Activated CD8-positive, alpha-beta memory T cell treated with anti-CD3 and anti-CD28 coated beads, Interleukin-2, amount 50 U/mL, for 24 hours (primary cell): ENCODE results near the gene ZMYM3.
"Not testable (repeated sequence)": the region's sequence is repeated elsewhere in the genome, so short reads cannot be mapped to it uniquely, and the experiment has no call there.

Experiments
- DNase-seq: peaks from one replicate; pipeline ENCODE4 v3.0.0-alpha.2; 2020; ENCODE audit errors: extremely low read depth

Gene ZMYM3

DNA sequence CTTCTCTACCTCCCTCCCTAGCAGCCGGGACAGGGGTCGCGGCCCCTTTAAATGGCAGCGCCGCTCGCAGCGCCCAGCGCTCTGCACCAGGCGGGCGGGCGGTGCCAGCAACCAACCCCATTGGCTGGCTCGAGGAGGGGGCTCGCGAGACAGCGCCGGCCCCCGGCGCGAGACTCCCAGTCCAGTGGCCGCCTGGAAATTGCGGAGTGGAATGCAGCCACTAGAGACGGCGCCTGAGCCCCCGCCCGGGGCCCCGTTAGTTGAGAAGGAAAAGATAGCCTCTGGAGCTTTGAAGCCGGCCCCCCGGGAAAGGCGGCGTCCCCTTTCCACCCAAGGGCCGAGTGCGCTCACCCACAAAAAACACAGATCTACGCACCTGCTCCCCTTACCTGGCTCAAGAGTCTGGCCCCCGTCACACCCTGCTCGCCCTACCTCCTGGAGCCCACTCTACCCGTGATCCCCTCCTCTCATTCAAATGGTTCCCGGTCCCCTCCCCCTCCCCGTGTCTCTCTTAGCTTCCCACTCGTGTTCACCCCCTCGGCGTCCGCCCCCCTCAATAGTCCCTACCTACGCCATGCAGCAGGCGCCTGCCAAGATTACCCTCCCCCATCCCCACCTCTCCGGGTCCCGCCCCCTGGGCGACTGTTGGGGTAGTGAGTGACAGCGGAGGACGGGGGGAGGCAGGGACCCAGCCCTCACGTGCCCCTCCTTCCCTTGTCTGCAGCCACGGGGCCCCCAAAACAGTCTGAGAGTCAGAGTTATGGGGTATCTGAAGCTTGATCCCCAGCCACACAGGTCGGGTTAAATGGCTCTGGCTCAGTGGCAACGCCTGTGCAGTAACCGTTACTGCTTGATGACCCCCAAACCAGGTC lies at the start of gene ZMYM3:
TSS of gene ZMYM3 (minus strand) at position 49 of the 872 bp plus-strand sequence. CDS start 885 bp downstream, outside the sequence.
- peak; percentile 39 for DNase-seq

DNA sequence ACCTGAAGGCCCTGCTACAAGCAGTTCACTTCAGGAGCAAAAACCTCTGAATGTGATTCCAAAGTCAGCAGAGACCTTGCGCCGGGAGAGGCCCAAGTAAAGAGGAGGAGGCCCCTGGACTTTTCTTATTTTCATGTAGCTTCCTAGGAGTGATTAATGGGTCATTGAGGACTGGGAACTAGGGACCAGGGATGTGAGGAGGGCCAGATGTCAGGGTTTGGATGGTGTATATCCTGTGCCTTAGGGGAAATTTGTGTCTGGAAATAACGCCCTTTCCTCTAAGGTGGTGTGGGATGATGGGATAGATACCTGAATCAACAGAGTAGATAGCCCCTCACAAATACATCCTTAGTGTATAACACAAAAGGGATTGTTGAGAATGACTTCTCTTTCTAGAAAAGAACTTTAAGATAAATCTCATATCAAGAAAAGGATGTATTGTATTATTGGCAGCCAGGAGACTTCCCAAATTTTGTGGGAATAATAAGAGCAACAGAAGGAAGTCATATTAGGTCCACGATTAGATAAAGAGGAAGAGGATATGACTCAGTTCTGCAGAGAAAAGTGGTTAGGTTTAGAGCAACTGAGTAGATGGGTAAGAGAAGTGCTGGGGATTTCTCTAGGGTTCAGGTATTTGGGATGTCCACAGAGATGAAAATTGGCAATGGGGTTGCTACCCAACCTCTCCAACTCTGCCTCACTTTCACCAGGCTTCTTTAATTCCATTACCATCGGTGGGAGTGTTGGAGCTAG lies 48.7 kb upstream of the ZMYM3 start:
- DNase-seq: no peak

DNA sequence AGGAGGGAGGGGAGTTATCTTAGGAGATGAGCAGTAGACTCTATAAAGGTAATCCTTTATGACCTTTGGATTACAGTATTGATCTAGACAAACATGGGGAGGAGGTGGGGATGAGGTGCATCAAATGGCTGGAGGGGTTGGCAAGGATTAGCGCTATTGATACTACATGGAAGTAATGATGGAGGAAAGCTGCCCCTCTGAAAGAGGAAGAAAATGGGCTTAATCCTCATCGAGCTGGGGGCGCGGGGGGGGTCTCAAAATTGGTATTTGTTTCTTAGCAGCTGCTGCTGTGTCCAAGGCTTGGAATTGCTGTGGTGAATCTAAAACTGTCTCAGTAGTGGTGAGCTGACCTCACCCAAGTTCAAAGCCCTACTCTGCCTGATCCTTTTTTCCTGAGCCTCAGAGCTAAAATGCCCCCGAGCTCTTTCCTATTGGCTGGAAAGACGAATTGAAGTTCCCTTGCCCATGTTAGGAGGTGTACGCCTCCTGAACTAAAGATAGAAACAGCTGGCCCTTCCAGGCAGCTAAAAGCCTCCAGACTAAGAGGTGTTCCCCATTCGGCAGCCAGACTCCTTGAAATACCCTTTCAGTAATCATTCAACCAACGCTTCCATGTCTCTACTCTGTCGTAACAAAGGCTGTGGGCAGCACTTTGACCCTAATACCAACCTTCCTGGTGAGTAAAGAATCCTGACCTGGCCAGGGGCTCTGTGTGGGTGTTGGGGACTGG lies 47.4 kb upstream of the ZMYM3 start, which contains the start of gene ITGB1BP2:
TSS of gene ITGB1BP2 (plus strand) at position 556 of the 730 bp plus-strand sequence. CDS start at position 613, 57 bp downstream.
- no peak for DNase-seq

DNA sequence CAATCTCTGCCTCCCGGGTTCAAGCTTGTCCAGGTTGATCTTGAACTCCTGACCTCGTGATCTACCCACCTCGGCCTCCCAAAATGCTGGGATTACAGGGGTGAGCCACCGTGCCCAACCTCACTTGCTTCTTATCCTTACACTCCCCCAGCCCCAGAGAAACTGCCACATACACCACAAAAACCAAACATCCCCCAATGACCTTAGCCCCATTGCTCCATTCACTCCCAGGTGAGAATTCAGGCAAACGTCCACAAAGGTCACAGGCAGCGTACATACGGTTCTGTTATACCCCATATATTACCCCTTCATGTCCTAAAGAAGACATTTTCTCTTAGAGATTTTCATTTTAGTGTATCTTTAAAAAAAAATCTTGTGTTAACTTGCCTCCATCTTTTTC lies 46.6 kb upstream of the ZMYM3 start:
- DNase-seq: not testable (repeated sequence)

DNA sequence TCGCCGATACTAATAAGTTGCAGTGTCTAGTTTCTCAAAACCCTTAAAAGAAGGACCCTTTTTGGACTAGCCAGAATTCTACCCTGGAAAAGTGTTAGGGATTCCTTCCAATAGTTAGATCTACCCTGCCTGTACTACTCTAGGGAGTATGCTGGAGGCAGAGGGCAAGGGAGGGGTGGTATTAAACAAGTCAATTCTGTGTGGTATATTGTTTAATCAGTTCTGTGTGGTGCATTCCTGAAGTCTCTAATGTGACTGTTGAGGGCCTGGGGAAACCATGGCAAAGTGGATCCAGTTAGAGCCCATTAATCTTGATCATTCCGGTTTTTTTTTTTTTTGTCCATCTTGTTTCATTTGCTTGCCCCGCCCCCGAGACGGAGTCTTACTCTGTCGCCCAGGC lies 46.1 kb upstream of the ZMYM3 start:
- DNase-seq: not testable (repeated sequence)

DNA sequence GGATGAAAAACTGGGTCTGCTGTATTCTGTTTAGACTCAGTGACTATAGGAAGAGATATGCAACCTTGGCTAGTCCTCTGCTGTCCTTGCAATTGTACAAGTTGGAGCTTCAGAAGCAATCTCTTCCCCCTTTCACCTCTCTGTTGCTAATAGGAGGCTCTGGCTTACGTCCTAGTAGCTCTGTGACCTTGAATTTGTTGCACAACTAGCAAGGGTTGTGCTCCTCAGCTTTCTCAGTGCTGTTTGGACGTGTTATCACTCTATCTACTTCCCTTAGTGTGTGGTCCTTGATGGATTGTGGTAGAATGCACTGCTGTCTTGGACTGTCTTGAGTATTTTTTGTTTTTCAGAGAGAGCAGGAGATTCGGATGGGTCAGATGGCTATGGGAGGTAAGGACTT lies 44.2 kb upstream of the ZMYM3 start:
- DNase-seq: no peak

DNA sequence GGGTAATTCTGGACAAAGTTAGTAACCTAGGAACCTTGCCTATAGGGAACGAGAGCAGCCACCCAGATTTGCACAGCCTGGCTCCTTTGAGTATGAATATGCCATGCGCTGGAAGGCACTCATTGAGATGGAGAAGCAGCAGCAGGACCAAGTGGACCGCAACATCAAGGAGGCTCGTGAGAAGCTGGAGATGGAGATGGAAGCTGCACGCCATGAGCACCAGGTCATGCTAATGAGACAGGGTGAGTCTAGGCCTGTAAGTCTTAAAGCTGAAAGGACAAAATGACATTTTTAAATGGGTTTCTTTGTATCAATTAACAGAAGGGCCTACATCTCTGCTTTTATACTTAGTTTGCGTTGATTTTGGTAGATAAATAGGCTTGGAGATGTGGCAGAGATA lies 42.9 kb upstream of the ZMYM3 start:
- no peak for DNase-seq

DNA sequence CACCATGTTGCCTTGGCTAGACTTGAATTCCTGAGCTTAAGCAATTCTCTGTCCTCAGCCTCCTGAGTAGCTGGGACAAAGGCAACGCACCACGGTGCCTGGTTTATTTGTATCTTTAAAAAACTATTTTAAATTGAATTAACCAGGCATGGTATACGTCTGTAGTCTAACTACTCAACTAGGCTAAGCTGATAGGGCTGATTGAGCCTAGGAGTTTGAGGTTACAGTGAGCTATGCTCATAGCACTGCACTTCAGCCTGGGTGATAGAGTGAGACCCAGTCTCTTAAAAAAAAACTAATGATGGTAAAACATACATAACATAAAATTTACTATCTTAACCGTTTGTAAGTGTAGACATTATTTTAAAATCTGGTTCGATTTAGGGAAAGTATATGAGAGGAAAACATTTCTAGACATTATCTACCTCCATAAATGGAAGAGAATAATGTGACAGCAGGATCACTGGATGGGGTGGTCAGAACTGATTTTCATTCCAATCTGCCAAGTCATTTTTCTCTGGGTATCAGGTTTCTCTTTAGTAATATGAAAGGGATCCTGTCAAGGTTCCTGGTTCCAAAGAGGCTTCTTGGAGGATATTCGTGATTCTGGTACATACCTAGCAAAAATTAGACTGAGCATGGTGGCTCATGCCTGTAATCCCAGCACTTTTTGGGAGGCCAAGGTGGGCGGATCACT lies 38.9 kb upstream of the ZMYM3 start:
- DNase-seq: no peak

DNA sequence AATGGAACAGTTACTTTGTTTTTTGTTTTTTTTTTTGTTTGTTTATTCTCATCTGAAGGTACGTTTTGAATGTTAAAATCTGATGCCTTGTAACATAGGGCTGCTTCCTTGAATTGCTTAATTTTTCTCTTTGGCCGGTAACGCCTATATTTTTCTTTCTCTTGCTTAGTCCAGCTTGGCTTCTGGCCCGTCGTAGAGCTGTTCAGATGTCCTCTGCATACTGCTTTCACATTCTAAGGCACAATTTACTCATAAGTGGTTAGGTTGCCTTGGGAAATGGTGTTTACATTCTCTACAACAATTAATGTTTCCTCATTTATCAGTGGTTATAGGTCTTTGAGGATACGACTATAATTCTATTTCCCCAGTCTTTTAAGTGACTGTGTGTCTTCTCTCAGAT lies 37.4 kb upstream of the ZMYM3 start:
- no peak for DNase-seq

DNA sequence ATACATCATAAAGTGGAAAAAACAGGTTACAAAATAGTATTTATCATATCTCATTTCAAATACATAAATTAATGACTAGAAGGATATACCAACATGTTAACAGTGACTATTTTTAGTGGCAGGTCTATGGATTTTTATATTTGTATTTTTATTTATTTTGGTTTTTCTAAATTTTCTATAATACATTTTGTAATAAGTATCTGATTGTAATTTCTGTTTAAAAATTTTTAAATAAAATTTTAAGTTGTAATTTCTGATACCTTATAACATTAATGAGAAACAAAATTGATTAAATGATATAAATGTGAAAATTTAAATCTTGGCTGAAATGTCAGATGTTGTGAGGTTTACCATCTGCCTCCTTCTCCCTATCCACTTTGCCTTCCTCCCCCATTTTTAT lies 32.0 kb upstream of the ZMYM3 start:
- no peak for DNase-seq

DNA sequence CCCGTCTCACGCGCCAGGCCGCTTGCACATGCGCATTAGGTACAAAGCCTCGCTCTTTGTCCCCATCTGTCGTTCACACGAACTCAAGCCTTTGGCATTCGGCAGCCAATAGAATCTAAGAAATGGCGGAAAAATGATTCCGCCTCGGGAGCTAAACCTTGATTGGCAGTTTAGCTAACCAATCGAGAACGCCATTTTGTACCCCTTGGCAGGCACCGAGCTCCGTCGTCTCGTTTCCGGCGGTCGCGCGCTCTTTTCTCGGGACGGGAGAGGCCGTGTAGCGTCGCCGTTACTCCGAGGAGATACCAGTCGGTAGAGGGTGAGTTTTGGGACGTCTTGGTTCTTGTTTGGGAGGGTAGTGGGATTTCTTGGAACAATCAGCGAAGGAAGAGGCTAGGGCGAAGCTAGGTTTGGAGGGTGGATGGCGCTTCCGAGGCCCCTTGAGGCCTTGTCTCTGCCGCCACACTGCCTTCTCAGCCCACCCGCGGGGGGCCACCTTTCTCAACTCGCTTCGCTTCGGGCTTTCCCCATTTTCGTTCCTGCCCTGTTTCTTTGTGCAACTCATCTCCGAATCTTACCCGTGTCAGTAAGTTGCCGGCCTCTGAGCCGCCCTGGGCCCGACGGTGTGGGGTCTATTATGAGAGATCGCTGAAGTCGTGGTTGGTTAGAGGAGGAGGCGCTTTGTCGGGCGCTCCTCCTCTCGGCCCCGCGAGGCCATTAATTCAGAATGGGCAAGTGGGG lies 29.6 kb upstream of the ZMYM3 start, which contains the start of gene NONO:
TSS of gene NONO (plus strand) at position 233 of the 741 bp plus-strand sequence. CDS start 7,003 bp downstream, outside the sequence.
- DNase-seq: peak; percentile 73

DNA sequence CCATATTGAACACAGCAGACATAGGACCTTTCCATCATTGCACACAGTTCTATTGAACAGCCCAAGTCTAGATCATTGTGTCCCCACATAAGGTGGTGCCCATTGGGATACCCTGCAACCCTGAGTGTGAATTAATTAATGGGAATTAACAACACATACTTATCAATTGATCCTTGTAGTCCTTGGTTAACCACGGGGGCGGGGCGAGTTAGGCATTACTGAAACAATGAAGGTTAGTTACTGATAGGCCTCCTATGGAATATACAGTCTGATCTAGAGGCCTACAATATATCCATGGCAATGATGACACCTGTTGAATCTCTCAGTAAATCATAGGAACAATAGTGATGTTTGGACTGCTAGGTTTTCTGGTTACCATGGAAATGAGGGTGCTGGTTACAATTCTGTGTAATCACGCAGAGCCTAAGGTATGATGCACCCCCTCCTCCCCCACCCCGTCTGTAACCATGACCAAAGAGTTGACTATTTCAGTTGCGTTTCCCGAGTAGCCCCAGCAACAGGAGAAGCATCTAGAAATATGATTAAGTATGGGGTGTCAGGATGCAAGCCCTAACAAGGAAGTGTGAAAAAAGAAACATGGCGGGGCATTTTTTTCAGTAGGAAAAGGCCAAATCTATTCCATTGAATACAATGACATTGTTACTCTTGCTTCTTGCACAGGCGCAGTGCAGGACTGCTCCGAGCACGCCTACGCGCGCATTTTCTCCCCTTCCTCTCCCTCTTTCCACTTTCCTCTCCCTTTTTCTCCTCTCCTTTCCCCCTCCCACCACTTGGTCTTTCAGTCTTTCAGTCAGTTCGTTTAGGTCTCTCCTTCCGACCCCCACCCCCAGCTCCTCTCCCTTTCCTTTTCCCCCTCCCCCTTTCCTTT lies 28.8 kb upstream of the ZMYM3 start:
- DNase-seq: peak; percentile 31

DNA sequence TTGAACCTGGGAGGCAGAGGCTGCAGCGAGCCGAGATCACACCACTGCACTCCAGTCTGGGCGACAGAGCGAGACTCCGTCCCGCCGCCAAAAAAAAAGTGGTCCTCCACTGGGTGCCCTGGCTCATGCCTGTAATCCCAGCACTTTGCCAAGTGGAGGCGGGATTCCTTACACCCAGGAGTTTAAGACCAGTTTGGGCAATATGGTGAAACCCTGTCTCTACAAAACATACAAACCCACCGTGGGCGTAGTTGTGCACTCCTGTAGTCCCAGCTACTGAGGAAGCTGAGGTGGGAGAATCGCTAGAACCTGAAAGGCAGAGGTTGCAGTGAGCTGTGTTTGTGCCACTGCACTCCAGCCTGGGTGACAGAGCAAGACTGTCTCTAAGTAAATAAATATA lies 27.4 kb upstream of the ZMYM3 start:
- DNase-seq: not testable (repeated sequence)

DNA sequence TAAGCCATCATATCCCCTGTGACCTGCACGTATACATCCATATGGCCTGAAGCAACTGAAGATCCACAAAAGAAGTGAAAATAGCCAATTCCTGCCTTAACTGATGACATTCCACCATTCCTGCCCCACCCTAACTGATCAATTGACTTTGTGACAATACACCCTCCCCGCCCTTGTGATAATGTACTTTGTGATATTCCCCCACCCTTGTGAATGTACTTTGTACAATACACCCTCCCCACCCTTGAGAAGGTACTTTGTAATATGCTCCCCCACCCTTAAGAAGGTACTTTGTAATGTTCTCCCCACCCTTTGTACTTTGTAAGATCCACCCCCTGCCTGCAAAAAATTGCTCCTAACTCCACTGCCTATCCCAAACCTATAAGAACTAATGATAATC lies 18.4 kb upstream of the ZMYM3 start:
- DNase-seq: not testable (repeated sequence)

DNA sequence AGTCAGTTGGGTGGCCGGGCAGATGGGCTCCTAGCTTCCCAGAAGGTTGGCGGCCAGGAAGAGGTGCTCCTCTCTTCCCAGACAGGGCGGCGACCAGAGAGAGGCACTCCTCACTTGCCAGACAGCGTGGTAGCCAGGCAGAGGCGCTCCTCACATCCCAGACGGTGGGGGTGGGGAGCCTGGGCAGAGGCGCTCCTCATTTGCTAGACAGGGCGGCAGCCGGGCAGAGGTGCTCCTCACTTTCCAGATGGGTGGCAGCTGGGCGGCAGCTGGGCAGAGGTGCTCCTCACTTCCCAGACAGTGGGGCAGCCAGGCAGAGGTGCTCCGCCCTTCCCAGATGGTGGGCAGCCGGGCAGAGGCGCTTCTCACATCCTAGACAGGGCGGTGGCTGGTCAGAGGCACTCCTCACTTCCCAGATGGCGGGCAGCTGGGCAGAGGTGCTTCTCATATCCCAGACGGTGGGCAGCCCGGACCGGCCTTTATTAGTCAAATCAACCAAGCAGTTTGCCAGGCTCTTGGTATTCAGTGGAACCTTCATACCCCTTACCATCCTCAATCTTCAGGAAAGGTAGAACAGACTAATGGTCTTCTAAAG lies 16.0 kb upstream of the ZMYM3 start:
- no peak for DNase-seq

DNA sequence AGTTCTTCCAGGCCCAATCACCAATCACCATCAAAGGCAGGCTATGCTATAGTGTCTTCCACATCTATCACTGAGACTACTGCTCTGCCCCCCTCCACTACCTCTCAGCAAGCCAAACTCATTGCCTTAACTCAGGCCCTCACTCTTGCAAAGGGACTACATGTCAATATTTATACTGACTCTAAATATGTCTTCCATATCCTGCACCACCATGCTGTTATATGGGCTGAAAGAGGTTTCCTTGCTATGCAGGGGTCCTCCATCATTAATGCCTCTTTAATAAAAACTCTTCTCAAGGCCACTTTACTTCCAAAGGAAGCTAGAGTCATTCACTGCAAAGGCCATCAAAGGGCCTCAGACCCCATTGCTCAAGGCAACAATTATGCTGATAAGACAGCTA lies 14.7 kb upstream of the ZMYM3 start:
- not testable (repeated sequence) for DNase-seq

DNA sequence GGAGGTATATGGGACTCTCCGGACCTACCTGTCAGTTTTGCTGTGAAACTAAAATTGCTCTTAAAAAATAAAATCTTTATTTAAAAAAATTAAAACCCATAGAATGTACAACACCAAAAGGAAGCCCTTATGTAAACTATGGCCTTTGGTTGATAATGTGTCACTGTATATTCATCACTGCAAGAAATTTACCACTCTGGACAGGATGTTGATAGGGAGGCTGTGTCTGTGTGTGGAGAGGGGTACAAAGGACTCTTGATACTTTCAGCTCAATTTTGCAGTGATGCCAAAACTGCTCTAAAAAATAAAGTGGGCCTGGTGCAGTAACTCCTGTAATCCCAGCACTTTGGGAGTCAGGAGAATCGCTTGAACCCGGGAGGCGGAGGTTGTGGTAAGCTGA lies 2.9 kb upstream of the ZMYM3 start:
- DNase-seq: no peak

DNA sequence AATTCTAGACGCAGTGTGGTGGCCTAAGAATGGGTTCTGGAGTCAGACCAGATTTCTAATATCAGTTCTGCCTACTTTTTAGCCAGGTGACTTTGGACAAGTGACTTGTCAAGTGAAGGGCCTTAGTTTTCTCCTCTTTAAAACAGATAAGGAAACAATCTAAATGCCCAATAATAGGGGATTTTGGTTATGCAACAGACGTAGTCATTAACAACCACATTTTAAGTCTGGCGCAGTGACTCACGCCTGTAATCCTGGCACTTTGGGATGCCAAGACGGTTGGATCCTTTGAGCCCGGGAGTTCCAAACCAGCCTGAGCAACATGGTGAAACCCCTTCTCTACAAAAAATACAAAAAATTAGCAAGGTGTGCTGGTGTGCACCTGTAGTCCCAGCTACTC lies 2.1 kb upstream of the ZMYM3 start:
- DNase-seq: no peak
